DMS 273 (cell line): ENCODE data around the gene TRIO.

ENCODE experiments used
- DNase-seq: peaks from one replicate; lab custom pipeline; 2025; ENCODE audit not compliant: unreplicated experiment; lab: John Stamatoyannopoulos, UW

Gene TRIO

GRCh38 chr5:14445576-14446290, 302.6 kb downstream of the TRIO start:
- no peak for DNase-seq

GRCh38 chr5:14447958-14448911, 305.1 kb downstream of the TRIO start:
- peak; percentile 70 for DNase-seq

- DNase-seq: peak; percentile 58
These were observed 306.0 kb downstream of the TRIO start for GRCh38 chr5:14449052-14449661.

- peak; percentile 36 for DNase-seq
These were observed 306.9 kb downstream of the TRIO start for GRCh38 chr5:14450018-14450524.

- no peak for DNase-seq
These were observed 307.6 kb downstream of the TRIO start for GRCh38 chr5:14450742-14451141.

- peak; percentile 61 for DNase-seq
These were observed 308.7 kb downstream of the TRIO start for GRCh38 chr5:14451871-14452270.

GRCh38 chr5:14452685-14453454, 309.7 kb downstream of the TRIO start:
- DNase-seq: peak; percentile 22

- DNase-seq: no peak
These were observed 310.3 kb downstream of the TRIO start for GRCh38 chr5:14453481-14453880.

- DNase-seq: no peak
These were observed 312.7 kb downstream of the TRIO start for GRCh38 chr5:14455814-14456321.

- no peak for DNase-seq
These were observed 314.3 kb downstream of the TRIO start for GRCh38 chr5:14457476-14457875.

GRCh38 chr5:14458414-14458813, 315.3 kb downstream of the TRIO start:
- no peak for DNase-seq

- DNase-seq: no peak
These were observed 317.8 kb downstream of the TRIO start for GRCh38 chr5:14460844-14461398.

GRCh38 chr5:14462681-14463080, 319.5 kb downstream of the TRIO start:
- no peak for DNase-seq

GRCh38 chr5:14463629-14464028, 320.5 kb downstream of the TRIO start:
- DNase-seq: no peak

- DNase-seq: no peak
These were observed 321.0 kb downstream of the TRIO start for GRCh38 chr5:14464096-14464495.

GRCh38 chr5:14464671-14465070, 321.5 kb downstream of the TRIO start:
- DNase-seq: no peak

- no peak for DNase-seq
These were observed 322.0 kb downstream of the TRIO start for GRCh38 chr5:14465116-14465515.

GRCh38 chr5:14465776-14466175, 322.6 kb downstream of the TRIO start:
- no peak for DNase-seq

GRCh38 chr5:14467251-14467650, 324.1 kb downstream of the TRIO start:
- DNase-seq: no peak

- no peak for DNase-seq
These were observed 324.7 kb downstream of the TRIO start for GRCh38 chr5:14467886-14468285.
